DMS 273 treated with DMSO at 0.1 percent for 48 hours (cell line): ENCODE data around the gene SAMD4A.

Source experiments
- DNase-seq: peaks from one replicate; lab custom pipeline; 2025; lab: John Stamatoyannopoulos, UW

Gene SAMD4A

DNA sequence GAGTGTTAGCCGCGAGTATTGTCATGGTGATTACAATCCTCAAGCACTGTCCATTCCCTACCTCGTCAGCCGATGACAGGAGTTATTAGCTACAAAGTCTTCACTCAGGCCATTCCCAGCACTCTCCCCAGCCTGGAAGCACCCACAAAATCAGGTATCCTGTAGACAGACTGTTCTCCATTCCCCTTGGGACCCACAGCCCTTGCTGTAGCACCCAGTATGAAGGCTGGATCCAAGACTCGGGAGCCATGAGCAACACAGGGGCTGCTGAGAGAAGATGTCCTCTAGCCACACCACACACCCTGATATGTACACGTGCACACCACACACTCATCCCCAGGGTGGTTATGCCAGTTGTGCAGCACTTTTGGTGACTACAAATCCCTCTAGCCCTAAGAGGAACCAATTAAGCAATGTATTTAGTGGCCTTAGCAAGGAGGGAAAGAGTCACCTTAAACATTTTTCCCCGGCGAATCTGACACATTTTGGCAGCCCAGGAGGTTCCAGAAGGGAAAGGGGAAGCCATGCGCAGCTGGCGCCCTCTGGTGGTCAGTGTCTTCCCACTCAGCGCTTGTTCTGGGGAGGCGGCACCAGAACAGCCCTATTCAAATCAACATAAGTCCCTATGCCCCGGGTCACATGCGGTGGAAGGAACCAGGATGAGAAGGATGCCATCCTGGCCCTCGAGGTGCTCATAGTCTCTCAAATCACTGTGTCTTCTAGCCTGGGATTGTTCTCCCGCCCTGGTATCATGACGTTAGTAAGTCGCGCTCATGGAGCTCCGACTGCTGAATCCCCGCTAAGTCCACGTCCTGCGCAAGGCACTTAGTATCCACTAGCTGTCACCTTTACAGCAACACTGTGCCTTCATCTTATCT, 238.8 kb downstream of the SAMD4A start:
- peak; percentile 69 for DNase-seq

DNA sequence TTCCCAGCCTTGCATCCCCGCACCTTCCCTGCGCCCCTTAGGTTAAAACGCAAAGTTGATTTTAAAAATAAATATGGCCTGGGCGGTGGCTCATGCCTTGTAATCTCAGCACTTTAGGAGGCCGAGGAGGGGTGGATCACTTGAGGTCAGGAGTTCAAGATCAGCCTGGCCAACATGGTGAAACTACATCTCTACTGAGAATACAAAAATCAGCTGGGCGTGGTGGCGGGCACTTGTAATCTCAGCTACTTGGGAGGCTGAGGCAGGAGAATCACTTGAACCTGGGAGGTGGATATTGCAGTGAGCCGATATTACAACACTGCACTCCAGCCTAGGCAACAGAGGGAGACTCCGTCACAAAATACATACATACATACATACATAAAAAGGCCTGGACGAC, 239.7 kb downstream of the SAMD4A start:
- no peak for DNase-seq

DNA sequence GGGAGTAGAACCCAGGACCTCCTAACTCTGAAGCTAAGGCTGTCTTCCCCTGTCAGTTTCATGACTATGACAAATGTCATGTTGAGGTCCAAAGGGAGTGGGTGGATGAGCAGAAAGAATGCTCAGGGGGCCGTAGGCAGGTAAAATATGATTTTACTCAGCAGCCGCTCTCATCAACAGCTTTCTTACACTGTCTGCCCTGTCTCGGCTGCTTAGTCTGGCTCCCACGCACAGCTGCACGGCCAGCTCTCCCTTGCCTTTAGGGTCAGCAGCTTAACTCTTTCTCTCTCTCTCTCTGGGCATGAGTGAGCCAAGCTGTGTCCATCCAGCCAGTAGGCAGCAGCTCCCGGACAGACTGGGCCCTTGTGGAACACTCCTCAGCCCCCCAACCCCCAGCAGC, 240.5 kb downstream of the SAMD4A start:
- no peak for DNase-seq

DNA sequence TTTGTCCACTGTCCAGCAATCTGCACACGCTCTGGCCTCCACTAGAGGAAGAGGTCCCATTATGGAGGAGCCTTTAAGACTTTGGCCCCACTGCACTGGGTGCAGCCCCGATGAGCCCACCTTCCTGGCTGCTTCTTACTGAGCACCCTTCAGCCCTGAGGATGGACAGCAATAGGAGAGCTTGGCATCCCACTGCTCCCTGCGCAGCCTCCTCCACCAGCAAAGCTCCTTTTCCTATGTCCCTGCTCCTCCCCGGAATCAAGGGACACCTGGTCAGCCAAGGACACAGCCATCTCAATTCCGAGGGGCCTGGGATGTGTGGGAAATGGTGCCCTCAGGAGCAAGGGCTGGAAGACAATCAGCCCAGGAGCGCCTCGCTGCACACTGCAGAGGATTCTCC, 241.0 kb downstream of the SAMD4A start:
- DNase-seq: no peak

DNA sequence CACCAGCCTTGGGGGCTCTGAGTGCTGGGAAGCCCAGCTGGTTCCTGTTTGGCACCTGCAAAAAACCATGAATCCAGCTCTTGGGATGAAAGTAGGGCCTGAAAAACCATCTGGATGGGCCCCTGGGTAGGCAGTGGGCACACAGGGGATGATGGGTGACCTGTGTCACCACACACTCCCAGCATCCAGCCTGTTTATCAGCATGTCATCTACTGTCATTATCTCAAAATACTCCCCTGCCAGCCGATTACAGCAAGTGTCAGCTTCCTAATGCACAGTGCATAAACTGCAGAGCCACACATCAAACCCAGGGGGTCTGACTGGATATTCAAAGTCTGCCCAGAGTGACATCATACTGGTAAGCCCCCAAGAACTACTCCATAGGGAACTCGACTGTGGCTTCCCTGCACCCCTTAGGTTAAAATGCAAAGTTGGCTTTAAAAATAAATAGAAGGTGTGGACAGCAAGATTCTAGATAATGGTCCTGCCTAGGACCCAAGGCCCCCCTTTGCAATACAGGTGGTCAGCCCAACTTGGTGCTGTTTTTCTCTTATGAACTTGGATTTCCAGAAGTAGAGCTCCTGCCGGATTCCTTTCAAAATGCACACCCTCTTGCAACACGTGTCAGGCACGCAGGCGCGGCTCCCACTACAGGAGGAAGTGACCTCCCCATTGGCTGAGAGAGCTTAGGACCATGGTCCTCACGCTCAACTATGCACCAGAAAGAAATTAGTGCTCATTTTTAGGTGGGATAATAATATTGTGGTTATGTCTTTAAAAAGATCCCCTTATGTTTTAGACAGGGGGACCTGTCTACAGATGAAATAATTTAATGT, 241.6 kb downstream of the SAMD4A start:
- DNase-seq: no peak

DNA sequence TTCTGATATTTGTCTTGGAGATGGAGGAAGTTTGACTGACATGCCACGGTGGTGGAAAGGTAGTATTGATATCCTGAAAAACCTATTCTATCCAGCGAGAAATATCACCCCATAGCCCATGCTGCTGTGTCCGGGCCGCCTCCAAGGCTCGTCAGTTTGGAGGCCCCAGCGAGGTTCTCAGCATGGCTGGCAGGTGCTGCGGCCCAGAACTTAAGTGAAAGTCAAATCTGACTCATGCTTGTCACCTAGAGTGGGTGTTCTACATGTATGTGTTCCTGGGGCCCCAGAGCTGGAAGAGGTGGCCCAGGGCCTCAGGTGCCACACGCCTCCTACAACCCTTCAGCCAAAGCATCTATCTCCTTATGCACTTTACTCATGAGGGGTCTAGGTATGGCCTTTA, 242.8 kb downstream of the SAMD4A start:
- DNase-seq: no peak

DNA sequence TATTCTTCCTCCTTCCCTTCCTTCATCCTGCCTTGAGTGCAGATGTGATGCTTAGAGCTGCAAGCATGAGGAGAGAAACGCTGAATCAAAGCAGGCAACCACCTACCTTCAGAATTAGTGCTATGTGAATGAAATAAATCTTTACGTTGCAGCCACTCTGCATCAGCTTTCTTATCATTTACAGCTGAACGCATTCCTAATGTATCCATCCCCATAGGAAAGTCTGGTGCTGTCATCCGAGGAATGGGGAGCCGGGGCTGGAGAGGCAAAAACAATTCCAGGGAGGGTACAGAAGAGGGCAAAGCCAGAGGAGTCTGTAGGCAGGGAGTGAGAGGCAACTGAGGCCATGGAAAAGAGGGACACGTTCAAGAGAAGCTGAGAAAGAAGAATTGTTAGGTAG, 245.7 kb downstream of the SAMD4A start:
- DNase-seq: no peak

GRCh38 chr14:54813081-54813480, 246.2 kb downstream of the SAMD4A start:
- no peak for DNase-seq

DNA sequence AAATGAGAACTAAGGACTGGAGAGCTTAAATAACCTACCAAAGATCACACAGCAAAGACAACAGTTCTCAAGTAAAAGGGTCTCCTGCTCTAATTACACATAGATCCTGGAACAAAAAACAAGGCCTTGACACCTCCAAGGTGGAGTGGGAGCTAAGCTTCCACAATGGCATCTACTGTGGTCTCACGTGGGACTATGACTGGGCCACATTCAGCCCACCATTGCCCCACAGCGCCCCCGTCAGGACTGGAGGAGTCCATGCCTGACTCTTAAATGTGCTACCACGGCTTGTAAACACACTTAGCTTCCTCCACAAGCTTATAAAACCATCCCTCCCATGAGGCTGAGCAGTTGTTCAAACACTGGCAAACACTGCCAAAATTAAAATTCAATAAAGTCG, 247.1 kb downstream of the SAMD4A start:
- no peak for DNase-seq

DNA sequence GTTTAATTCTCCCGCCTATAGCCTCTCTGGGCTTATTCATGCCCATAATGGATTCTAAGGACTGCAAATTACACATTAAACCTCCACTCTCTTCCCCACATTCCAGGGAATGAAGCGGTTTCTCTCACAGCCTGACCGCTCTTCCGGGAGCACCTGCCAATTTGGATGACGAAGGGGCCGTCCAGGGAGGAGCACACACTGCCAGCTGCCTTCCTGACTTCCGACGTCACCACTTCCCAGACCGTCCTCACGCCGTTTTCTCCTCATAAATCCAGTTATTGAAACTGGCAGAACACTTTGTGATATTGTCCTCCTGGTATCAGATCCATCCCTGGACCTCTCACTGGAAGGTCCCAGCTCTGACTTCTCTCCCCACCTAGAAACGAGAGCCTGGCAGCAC, 248.1 kb downstream of the SAMD4A start:
- DNase-seq: no peak

GRCh38 chr14:54815515-54815914, 248.6 kb downstream of the SAMD4A start:
- DNase-seq: no peak

DNA sequence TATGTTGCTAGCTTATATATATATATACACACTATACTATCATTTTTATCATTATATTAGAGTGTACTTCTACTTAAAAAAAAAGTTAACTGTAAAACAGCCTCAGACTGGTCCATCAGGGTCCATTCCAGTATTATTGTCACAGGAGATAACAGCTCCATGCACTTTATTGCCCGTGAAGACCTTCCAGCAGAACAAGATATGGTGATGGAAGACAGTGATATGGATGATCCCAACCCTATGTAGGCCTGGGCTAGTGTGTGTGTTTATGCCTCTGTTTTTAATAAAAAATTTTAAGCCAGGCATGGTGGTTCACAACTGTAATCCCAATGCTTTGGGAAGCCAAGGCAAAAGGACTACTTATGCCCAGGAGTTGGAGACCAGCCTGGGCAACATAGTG, 249.5 kb downstream of the SAMD4A start:
- no peak for DNase-seq

GRCh38 chr14:54817506-54817905, 250.6 kb downstream of the SAMD4A start:
- DNase-seq: no peak

GRCh38 chr14:54818201-54819133, 251.5 kb downstream of the SAMD4A start:
- peak; percentile 60 for DNase-seq

DNA sequence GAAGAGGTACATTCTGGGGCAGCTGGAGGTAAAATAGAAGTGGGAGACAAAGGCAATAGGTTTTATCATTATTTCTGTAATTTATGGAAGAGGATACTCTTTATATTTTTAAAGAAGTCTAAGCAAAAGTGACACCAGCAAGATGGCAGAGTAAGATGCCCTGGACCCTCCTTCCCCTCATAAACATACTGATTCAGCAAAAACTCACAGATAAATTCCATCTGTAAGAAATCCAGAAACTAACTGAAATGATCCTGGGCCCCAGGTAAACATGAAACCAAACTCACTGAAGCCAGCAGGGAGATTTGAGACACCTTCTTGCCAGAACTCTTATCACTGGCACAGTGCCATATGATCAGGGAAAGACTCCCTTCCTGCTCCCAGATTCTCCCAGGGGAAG, 255.8 kb downstream of the SAMD4A start:
- DNase-seq: no peak

DNA sequence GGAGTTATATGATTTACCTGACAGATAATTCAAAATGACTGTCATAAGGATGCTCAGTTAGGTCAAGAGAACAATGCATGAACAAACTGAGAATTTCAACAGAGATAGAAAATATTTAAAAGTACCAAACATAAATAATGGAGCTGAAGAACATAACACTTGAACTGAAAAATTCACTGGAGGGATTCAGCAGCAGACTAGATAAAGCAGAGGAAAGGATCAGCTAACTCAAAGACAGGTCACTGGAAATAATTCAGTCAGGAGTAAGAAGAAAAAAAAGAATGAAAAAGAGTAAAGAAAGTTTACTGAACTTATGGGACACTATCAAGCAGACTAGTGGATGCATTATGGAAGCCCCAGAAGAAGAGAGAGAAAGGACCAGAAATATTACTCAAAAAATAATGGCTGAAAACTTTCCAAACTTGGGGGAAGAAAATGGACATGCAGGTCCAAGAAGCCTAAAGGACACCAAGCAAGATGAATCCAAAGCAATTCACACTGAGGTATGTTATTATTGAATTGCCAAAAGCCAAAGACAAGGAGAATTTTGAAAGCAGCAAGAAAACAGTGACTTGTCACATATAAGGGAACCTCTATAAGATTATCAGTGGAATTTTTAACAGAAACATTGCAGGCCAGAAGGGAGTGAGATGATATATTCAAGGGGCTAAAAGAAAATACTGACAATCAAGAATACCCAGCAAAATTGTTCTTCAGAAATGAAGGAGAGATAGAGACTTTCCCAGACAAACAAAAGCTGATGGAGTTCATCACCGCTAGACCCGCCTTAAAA, 257.0 kb downstream of the SAMD4A start:
- no peak for DNase-seq

GRCh38 chr14:54828037-54828436, 261.1 kb downstream of the SAMD4A start:
- DNase-seq: no peak

DNA sequence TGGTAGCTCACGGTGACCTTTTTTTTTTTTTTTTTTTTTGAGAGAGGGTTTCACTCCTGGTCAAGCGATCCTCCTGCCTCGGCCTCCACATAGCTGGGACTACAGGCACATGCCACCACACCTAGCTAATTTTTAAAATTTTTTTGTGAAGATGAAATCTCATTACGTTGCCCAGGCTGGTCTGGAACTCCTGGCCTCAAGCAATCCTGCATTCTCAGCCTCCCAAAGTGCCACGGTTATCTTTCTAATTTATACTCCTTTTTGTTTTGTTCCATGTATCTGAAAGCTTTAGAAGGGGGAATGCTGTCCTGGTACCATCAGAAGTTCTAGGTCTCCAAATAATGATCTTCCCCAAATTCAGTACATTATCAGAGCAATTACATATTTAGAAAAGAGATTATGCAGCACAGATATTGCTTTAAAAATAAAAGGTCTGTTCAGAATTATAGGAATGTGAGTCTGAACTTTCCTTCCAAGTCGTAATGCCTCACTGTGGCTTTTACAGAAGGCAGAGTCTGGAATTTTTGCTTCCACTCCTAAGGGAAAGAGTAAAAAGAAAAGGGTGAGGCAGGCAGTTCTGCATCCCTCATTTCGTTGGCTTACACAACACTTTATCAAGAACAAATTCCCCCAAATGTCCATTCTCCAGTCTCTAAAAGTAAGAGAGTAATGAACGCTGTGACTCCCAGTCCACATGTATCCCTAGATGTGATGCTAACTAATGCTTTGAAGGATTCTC, 262.7 kb downstream of the SAMD4A start:
- DNase-seq: no peak

DNA sequence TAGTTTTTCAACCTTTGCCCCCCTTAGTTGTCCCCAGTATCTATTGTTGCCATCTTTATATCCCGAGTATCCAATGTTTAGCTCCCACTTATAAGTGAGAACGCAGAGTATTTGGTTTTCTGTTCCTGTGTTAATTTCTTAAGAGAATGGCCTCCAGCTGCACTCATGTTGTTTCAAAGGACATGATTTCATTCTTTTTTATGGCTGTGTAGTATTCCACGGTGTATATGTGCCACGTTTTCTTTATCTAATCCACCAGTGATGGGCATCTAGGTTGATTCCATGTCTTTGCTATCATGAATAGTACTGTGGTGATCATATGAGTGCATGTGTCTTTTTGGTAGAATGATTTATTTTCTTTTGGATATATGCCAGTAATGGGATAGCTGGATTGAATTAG, 263.7 kb downstream of the SAMD4A start:
- no peak for DNase-seq

DNA sequence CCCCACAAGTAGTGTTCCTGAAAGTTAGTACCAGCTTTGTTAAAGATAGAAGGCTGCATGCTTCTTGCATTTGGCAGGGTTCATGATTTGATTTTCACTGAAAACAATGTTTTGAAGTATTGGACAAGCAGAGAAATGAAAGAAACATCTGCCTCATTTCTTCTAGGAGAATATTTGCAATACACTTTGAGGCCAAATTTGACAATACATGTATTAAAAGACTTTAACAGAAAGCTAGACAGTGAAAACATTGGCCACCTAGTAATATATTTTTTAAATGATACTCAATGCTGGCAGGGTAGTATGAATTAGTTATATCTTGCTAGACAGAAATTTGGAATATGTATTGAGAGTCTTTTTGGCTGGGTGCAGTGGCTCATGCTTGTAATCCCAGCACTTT, 267.2 kb downstream of the SAMD4A start:
- DNase-seq: no peak

DNA sequence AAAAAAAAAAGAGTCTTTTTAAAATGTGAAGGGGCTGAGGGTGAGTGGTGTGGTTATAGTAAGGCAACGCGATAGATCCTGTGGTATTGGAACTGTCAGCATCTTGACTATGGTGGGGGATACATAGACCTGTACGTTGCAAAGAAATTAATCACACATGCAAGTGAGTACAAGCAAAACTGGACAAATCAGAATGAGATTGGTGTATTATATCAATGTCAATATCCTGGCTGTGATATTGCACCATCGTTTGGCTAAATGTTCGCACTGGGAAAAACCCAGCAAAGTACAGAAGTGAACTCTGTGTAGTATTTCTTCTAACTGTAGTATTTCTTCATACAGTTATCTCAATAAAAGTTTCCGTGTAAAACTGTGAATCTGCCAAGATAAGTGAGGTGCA, 267.8 kb downstream of the SAMD4A start:
- DNase-seq: no peak
